Measurements from ENCODE around the gene CLPSL2. TPM values are rescaled to one million over a fixed set of nuclear protein-coding genes. Genes with fewer than 3 reads are reported as not detected.
A peak's percentile ranks its signal among the peaks of the same experiment; 100 is the strongest.

CLPSL2 gene
- total RNA-seq, 1 donor from 2014 or later: not detected

DNA sequence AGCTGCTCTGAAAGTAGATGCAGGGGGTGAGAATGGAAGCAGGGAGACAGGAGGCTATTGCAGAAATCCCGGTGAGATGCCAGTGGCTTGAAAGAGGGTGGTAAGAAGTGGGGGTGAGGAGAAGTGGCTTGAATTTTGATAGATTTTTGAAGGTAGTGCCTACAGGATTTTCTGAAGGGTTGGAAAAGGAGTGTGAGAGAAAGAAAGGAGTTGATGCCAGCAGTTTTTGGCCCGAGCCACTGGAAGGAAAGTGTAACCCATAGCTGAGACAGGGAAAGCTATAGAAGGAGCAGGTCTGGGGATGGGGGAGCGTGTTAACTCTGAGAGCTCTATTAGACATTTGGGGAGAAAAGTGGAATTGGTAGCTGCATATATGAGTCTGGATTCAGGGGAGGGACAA lies 29.9 kb upstream of the CLPSL2 start:
- DNase-seq (ENCODE audit: low read depth): no peak

DNA sequence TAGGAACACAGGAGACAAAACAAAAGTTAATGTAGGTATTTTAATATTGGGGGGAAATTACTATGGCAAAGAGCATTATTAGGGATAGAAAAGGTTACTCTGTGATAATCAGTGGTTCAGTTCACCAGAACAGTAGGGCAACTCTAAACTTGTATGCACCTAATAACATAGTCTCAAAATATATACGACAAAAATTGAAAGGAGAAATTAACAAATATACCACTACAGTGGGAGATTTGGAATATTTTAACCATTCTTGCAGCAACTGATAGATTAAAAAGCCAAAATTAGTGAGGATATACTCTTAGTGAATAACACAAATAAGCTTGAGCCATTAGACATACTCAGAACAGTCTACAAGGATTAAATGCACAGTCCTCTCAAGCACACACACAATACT lies 28.5 kb upstream of the CLPSL2 start:
- DNase-seq (ENCODE audit: low read depth): no peak

DNA sequence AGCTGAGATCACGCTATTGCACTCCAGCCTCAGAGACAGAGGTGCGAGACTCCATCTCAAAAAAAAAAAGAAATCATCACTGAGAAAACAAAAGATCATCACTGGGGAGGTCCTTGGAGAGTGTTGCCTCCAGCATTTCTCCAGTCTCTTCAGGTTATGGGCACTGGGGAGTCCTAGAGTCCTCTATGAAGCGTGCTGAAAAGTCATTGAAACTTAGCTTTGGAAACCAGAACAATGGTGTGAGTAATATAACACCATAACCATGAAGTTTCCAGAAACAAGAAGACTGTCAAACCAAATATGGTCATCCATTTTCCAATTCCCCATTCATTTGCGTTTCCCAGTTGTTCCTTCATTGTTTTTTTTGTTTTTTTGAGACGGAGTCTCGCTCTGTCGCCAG lies 25.8 kb upstream of the CLPSL2 start:
- DNase-seq (ENCODE audit: low read depth): no peak

DNA sequence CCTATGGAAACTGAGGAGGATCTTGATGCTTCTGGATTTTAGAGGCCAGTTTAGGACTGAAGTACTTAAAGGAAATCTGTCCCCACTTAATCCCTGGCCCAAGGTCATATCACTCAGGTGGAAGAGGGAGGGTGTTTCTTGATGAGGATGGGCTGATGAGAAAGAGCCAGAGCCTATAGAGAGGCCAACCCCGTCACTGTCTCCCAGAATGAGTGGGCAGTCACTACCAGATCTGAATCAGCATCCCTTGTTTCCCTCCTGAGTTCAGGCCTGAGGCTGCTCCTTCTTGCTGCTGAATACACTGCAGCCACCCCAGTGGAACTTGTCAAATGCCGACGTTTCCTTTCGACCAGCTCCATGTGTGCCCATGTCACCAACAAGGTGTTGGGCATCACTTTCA lies 24.8 kb upstream of the CLPSL2 start:
- DNase-seq (ENCODE audit: low read depth): no peak

DNA sequence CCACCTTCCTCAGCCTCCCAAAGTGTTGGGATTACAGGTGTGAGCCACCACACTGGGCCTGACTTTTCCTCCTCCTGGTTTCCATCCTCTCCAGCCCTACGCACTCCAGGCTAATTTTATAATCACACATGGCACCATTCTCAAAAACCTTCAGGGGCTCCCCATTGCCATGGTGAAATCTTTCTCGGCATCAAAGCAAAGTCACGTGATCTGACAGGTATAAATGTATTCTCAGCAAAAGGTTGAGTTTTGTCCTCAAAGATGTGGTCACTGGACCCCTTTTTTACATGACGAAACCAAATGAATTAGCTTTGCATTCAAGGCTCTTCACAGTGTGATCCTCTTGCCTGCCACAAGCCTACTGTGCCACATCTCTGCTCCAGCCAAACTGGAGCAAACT lies 24.1 kb upstream of the CLPSL2 start:
- DNase-seq (ENCODE audit: low read depth): no peak

DNA sequence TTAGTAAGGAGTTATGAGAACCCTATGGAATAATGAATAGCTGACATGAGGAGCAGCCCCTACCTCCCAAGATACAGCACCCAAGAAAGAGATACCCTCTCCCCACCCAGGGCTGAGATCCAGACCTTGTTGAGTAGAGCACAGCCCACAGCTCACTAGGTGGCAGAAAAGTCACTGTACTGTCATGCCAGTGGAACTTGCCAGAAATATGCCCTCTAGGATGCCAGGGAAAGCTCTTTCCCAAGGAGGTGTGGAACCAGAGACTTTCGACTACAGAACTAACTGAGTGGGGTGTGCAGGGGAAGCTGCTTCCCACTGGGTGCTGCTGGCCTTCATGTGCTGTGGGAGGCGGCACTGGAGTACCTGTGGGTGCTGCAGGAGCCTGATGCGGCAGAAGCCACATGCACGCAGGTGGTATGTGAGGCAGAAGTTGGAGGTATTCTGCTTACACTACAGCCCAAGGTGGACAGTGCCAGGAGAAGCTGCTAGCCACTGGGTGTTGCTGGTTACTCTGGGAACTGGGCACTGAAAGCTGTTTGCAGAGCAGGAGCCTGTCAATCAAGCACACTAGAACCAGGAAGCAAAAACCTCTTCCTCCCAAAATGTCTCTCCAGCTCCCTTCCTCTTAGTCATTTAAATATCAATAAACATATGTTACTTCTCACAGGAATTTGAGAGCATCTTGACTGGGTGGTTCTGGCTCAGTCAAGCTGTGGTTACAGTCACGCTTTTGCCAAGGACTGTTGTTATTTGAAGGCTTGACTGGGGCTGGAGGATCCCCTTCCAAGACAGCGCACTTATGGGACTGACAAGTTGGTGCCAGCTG lies 21.7 kb upstream of the CLPSL2 start:
- peak; percentile 18 for DNase-seq (ENCODE audit: low read depth)

DNA sequence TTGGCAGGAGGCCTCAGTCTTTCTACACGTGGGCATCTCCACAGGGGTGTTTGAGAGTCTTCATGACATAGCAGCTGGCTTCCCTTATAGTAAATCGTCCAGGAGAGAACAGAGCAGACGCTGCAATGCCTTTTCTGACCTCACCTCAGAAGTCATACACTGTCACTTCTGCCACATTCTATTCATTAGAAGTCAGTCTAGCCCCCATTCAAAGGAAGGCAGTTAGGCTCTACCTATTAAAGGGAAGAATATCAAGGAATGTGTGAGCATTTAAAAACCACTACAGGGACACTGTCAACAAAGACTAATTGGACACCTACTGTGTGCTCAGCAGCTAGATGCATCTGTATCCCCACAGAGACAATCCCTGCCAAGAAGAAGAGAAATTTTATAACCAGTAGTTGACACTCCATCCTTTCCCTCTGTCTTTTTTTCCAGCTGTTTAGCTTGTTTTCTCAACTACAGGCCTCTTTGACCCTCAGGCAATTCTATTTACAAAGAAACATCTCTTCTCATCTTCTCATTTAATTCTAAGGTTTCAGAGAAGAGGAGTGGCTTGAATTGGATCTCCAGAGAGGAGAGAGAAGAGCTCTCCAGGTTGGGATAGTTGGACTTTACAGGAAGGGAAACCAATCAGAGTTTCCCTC lies 21.0 kb upstream of the CLPSL2 start:
- no peak for DNase-seq (ENCODE audit: low read depth)

DNA sequence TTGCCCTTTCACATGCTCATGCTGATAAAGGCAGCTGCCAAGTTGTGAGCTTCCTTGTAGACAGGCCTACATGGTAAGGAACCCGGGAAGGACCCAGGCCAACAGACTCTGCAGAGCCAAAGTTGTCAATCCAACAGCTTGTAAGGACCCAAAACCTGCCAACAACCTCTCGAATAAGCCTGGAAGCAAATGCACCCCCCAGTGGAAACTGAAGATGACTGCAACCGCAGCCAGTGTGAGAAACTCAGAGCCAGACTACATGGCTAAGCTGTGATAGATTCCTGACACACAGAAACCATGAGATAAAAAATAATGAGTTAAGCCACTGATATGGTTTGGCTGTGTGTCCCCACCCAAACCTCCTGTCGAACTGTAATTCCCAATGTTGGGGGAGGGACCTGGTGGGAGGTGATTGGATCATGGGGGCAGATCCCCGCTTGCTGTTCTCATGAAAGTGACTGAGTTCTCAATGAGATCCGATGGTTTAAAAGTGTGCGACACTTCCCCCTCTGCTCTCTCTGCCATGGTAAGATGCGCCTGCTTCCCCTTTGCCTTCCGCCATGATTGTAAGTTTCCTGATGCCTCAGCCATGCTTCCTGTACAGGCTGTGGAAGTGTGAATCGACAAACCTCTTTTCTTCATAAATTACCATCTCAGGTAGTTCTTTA lies 18.8 kb upstream of the CLPSL2 start:
- peak; percentile 53 for DNase-seq (ENCODE audit: low read depth)

DNA sequence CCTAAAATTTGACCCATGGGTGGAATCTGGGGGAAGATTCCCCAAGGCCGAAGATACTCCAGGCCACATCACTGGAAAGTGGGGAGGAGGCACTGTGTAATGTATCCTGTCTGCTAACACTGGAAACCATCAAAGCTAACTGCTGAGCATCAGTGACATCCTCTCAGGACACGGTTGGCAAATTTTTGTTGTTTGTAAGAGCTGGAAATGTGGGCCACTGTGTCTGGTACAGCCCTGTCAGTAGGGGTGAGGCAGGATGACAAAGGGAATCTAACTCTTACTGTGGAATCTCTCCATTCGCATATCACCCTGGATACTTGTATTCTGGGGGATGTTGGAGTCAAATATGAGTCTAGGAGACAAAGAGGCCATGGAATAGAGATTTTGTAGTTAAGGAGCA lies 17.0 kb upstream of the CLPSL2 start:
- DNase-seq (ENCODE audit: low read depth): no peak

DNA sequence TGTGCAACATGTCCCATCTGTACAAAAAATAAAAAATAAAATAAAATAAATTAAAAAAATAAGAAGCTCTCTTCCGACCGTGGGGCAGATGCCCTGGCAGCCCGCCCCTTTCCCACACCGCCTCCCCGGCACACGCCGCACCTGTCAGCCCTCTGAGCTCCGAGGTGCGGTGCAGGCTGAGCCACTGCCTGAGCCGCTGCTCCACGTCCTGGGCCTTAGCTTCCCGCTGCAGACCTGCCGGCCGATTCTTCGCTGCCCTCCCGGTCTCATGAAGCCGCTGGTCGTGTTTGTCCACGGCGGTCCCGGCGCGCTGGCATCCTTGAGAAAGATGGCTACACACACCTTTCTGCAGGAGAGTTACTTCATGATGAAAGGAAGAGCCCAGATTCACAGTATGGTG lies 10.7 kb upstream of the CLPSL2 start:
- no peak for DNase-seq (ENCODE audit: low read depth)

DNA sequence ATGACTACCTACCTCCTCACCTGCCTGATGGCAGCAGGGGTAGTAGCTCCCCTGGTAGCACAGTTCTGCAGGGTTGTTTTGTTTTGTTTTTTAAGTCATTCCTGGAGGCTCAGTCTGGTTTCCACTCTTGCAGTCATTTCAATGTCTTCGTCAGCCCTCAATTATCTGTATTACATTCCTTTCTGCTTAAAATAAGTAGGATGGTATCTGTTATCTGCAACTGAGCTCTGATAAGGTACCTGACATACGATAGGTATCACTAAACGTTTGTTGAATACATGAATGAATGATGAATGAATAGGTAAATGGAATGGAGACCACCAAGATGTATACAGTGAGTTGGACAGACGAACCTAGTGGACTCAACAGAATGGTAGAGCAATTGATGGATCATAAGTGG lies 7.2 kb upstream of the CLPSL2 start:
- DNase-seq (ENCODE audit: low read depth): no peak

DNA sequence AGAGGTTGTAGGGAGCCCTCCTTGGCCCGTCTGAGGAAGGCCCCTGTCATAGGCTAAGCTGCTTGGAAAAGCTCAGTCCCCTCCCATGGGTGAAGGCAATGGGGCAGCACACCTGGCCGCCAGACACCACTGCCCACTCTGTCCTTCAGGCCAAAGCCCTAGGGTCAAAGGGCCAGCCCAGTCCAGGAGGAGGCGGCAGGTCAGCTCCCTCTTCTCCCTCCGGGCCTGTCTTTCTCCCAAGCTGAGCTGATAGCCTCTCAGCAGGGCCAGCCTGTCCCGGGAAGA lies 5.1 kb upstream of the CLPSL2 start:
- no peak for DNase-seq (ENCODE audit: low read depth)

DNA sequence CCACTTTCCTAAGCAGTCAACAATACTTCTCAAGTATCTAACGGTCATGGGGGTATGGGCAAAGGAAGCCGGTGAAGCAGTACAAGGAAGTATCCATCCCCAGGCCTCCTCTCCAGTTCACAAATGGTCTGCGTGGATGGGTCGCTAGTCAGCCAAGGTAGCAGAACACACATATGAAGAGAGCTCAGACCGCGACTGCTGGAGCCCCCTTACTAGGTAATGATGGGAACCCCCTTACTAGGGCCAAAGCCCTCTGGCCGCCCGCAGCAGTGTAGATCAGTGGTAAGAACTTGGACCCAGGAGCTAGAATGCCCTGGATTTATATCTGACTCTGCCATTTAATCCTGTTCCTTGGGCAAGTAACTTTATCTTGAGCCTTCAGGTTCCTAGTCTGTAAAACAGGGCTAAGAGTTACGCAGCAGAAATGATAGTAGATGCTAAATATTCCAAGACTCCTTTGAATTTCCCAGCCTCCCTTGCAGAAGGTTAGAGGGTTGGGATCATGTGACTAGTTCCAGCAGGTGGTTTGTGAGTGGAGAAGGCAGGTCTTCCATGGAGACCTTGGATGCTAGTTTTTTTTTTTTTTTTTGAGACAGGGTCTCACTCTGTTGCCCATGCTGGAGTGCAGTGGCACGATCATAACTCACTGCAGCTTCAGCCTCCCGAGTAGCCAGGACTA lies 2.1 kb upstream of the CLPSL2 start:
- DNase-seq (ENCODE audit: low read depth): no peak

DNA sequence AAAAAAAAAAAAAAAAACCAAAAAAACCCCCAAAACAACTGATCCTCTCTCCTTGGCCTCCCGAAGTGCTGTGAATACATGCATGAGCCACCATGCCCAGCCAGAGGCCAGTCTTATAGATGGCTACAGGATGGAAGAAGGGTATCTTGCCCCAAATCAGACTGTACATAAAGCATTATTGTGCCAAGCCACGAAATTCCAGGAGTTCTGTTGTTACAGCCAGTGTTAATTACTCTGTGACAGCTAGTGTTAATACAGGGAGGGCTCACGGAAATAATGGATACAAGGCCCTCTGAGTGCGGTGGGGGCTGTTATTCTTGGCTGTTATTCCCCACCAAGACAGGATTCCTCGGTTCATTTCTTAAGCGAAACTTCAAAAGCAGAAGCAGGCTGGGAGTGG lies 1.4 kb upstream of the CLPSL2 start:
- peak; percentile 8 for DNase-seq (ENCODE audit: low read depth)

DNA sequence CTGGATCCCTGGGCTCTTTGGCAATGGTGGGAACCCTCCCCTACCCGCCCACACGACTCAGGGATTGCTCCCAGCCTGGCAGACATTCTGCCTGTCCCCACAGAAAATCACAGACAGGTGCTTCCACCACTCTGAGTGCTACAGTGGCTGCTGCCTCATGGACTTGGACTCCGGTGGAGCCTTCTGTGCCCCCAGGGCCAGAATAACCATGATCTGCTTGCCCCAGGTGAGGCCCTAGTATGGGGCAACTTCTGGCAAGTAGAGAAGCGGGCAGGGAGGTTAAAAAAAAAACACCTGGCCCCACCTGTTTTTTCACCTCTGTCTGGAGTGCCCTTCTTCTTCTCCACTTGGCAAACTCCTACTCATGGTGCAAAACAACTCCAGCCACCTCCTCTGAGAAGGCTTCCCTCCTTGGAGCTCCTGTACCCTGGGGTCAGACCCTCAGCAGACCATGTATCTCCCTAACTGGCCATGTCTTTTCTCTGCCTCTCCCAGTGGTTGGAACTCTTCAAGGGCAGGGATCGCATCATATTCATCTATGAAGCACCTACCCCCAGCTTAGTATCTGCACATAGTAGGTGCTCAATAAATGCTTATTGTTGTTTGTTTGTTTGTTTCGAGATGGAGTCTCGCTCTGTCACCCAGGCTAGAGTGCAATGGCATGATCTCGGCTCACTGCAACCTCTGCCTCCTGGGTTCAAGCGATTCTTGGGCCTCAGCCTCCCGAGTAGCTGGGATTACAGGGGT lies 1.1 kb downstream of the CLPSL2 start:
- DNase-seq (ENCODE audit: low read depth): no peak

DNA sequence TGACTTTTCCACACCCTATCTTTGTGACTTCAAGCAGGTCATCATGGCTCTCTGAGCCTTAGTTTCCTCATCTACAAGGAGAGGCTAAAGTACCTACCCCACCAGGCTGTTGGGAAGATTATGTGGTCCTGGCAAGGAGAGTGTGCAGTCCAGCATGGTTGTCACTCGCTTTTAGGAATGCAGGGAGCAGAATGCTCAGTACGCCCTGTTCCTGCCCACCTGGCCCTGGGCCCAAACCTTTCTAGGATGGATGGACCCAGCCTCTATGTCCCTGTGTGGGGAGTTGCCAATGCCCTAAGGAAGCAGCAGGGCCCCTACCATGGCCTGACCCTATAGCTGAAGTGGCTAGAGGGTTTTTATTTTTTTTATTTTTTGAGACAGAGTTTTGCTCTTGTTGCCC lies 2.0 kb downstream of the CLPSL2 start:
- no peak for DNase-seq (ENCODE audit: low read depth)

DNA sequence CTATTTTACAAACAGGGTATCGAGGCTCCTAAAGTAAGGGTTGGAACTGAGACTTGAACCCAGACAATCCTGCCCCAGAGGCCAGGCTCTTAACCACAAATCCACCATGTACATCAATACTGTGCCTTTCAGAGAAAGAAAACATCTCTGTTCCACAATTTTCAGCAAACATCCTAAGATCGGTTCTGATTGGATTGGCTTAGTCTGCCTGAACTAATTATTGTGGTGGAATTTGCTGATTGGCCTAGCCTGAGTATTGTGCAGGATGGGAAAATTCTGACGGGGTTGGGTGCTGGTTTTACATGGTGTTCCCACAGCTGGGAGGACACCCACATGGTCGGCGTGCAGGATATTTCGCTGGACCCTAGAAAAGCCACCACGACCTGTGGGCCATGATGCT lies 4.3 kb downstream of the CLPSL2 start, which contains the start of gene CLPSL1:
TSS of gene CLPSL1 (plus strand) at position 301 of the 400 bp plus-strand sequence. CDS start at position 393, 92 bp downstream.
- DNase-seq (ENCODE audit: low read depth): no peak

DNA sequence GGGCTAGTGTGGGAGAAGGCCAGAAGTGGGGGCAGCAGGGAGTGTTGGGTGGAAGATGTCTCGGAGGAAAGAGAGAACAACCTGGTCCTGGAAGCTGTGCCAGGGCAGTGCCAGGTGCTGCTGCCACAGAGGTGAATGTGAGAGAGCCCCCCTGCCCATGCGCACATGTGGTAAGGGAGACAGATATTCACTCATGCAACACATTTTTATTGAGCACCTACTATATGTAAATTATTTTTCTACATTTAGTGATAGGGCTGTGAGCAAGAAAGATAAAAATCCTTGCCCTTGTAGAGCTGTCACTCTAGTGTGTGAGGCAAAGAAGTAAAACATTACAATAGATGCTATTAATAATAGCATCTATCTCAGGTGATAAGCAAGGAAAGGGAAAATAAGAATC lies 4.9 kb downstream of the CLPSL2 start:
- no peak for DNase-seq (ENCODE audit: low read depth)

DNA sequence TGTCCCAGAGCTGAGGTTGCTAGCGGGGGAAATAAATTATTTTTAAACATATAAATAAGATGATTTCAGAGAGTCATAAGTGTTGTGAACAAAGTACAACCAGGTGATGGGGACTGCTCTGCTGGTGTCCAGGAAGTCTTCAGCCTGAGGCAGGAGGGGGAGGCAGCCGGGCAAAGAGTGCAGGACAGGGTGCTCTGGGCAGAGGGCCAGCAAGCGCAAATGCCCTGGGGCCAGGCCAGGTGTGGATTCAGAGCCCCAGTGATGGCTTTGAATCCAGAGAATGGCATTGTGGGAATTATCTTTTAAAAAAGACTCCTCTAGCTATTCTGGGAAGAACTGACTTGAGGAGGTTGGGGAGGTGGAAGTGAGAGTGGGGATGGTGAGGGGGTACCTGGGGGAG lies 6.0 kb downstream of the CLPSL2 start:
- peak; percentile 20 for DNase-seq (ENCODE audit: low read depth)

DNA sequence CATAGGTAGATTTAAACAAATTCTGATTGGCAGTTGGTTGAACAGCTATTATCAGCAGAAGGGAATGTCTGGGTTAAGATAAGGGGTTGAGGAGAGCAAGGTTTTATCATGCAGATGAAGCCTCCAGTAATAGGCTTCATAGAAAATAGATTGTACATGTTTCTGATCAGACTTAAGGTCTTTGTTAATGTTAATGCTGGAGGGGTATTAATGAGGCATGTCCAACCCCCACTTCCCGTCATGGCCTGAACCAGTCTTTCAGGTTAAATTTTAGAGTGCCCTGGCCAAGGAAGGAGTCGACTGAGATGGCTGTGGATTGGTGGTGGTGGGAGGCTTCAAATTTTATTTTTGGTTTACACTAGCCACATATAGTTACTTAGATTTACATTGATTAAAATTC lies 7.8 kb downstream of the CLPSL2 start:
- DNase-seq (ENCODE audit: low read depth): no peak

DNA sequence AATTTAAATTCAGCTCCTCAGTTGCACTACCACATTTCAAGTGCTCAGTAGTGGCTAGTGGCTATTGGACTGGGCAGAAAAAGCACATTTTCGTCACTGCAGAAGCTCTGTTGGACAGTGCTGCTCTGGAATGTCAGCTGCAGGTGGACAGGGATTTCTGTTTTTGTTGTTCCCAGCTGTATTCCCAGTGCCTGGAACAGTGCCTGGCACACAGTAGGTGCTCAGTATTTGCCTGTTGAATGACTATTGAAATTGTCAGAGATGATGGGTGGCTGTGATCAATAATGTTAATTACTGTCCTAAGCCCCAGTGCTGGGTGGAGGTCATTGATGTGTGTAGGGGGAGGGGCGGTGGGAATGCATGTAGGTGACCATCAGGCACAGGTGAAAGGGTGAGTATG lies 9.9 kb downstream of the CLPSL2 start:
- DNase-seq (ENCODE audit: low read depth): no peak

DNA sequence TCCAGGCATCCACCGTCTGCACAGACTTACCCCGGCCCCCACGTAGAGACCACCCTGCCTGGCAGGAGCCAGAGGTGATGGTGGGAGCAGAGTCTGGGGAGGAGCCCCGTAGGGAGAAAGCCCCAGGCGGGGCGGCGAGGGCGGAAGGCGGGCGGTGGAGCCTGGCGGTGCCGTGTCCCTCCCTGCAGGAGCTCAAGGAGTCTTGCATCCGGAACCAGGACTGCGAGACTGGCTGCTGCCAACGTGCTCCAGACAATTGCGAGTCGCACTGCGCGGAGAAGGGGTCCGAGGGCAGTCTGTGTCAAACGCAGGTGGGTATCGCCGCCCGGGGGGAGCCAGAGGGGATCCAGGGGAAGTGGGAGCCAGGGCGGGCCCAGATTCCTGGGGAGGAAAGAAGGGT lies 10.4 kb downstream of the CLPSL2 start:
- DNase-seq (ENCODE audit: low read depth): no peak

Data from renal cortical epithelial cell (primary cell).